ENCODE data around the gene CACNA1C.

CACNA1C gene

DNA sequence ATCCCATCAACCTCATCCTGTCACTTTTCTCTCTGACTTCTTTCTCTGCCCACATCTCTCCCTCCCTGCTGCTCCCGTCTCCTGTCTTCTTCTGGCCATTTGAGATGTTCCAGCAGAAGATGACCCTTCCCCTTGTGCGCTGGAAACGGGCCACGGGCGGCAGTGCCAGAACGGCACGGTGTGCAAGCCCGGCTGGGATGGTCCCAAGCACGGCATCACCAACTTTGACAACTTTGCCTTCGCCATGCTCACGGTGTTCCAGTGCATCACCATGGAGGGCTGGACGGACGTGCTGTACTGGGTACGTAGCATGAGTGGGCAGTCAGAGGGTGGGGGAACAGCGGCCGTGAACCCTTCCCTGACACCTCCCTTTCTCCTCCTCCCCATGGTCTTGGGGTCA, 440.3 kb downstream of the CACNA1C start:
- H3K4me3 ChIP-seq (ENCODE audit: low read depth, low read length), result no peak overlapping the region
- no peaks in the 10 kb centered on the region for H3K27me3 ChIP-seq (ENCODE audit: insufficient read depth, low read length)
- H3K79me2 ChIP-seq (ENCODE audit: control insufficient read depth, insufficient read depth, low read length, unreplicated experiment), result no peaks in the 10 kb centered on the region
- no peak overlapping the region for H2AFZ ChIP-seq (ENCODE audit: low read length, unreplicated experiment)
- H3K4me1 ChIP-seq (ENCODE audit: control insufficient read depth, insufficient read depth, low read length, unreplicated experiment), result no peaks in the 10 kb centered on the region
- H3K36me3 ChIP-seq (ENCODE audit: insufficient read depth, low read length), result no peaks in the 10 kb centered on the region
- no peak overlapping the region for H3K27ac ChIP-seq (ENCODE audit: low read depth, low read length)

DNA sequence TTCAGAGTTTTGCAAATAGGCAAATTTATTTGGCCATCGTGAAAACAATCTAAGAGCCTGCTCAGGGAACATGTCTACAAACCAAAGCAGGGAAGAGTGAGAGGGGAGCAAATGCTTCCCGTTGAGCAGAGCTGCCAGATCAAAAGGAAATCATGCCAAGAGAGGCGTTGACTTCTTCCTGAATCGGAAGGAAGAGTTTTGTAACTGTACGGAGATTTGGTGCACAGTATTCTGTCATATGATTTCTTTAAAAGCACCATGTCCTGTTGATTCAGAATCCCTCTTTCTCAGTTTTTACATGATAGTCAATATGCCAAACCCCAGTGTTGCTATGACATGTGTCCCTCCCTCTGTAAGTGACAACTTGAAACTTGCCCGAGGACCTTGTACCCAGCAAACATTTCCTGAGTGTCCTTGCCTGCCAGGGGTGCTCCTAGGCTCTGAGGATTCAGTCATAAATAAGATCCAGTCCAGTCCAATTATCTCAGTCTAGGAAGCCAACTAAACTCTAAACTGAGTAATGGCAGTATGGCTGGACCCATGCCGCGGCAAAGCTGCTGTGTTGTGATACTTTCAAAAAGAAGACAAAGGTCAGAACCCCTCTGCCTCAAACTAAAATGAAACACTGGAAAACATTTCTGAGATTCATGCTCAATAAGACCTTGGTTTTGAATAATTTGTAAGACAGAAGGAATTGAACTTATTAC, 441.9 kb downstream of the CACNA1C start:
- no peaks in the 10 kb centered on the region for H3K79me2 ChIP-seq (ENCODE audit: control insufficient read depth, insufficient read depth, low read length, unreplicated experiment)
- no peak overlapping the region for H3K4me3 ChIP-seq (ENCODE audit: low read depth, low read length)
- no peaks in the 10 kb centered on the region for H3K36me3 ChIP-seq (ENCODE audit: insufficient read depth, low read length)
- H3K27me3 ChIP-seq (ENCODE audit: insufficient read depth, low read length), result no peaks in the 10 kb centered on the region
- H3K27ac ChIP-seq (ENCODE audit: low read depth, low read length), result no peak overlapping the region
- no peak overlapping the region for H2AFZ ChIP-seq (ENCODE audit: low read length, unreplicated experiment)
- no peaks in the 10 kb centered on the region for H3K4me1 ChIP-seq (ENCODE audit: control insufficient read depth, insufficient read depth, low read length, unreplicated experiment)

DNA sequence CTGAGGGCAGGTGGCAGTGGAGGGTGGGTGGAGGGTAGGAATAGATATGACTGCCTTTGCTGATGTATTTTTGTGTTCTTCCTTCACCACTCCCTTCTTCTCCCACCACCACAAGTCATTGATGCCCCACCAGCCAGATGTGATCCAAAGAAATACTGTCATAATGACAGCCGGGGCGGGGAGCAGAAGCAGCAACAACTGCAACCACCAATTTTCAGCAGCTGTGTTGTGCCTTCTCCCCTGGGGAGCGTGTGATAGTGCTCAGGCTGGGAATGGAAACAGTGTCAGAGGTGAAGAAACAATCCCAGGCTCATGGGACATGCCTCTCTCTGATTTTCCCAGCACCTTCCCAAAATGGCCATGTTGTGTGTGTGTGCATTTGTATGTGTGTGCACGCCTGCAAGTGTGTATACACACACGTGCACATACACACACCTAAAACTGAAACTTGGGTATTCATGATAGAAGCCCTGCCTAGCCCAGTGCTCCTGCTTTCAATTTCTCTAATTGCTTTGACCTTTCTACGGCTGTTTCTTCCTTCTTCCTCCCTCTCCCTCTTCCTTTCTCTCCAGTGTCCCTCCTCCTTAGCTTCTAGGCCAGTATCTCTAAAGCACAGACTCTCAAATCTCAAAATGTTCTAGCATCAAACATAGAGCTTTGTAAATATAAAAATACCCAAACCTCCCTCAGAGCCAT, 442.8 kb downstream of the CACNA1C start:
- Histone ChIP-seq H3K4me3 (ENCODE audit: low read depth, low read length) (no peak overlapping the region), H3K27ac (ENCODE audit: low read depth, low read length) (no peak overlapping the region), H3K4me1 (ENCODE audit: control insufficient read depth, insufficient read depth, low read length, unreplicated experiment) (no peaks in the 10 kb centered on the region), H3K79me2 (ENCODE audit: control insufficient read depth, insufficient read depth, low read length, unreplicated experiment) (no peaks in the 10 kb centered on the region), H3K27me3 (ENCODE audit: insufficient read depth, low read length) (no peaks in the 10 kb centered on the region), H2AFZ (ENCODE audit: low read length, unreplicated experiment) (no peak overlapping the region), H3K36me3 (ENCODE audit: insufficient read depth, low read length) (no peaks in the 10 kb centered on the region)

- H3K79me2 ChIP-seq (ENCODE audit: control insufficient read depth, insufficient read depth, low read length, unreplicated experiment), result no peaks in the 10 kb centered on the region
- no peaks in the 10 kb centered on the region for H3K4me1 ChIP-seq (ENCODE audit: control insufficient read depth, insufficient read depth, low read length, unreplicated experiment)
- H3K4me3 ChIP-seq (ENCODE audit: low read depth, low read length), result no peak overlapping the region
- no peaks in the 10 kb centered on the region for H3K27me3 ChIP-seq (ENCODE audit: insufficient read depth, low read length)
- H3K36me3 ChIP-seq (ENCODE audit: insufficient read depth, low read length), result no peaks in the 10 kb centered on the region
- H3K27ac ChIP-seq (ENCODE audit: low read depth, low read length), result no peak overlapping the region
- H2AFZ ChIP-seq (ENCODE audit: low read length, unreplicated experiment), result no peak overlapping the region
Observed at GRCh38 chr12:2498964-2499500, 446.2 kb downstream of the CACNA1C start.

GRCh38 chr12:2501464-2502191, 448.8 kb downstream of the CACNA1C start:
- Histone ChIP-seq H3K27ac (ENCODE audit: low read depth, low read length) (no peak overlapping the region), H3K27me3 (ENCODE audit: insufficient read depth, low read length) (no peaks in the 10 kb centered on the region), H3K4me1 (ENCODE audit: control insufficient read depth, insufficient read depth, low read length, unreplicated experiment) (no peaks in the 10 kb centered on the region), H3K36me3 (ENCODE audit: insufficient read depth, low read length) (no peaks in the 10 kb centered on the region), H3K79me2 (ENCODE audit: control insufficient read depth, insufficient read depth, low read length, unreplicated experiment) (no peaks in the 10 kb centered on the region), H2AFZ (ENCODE audit: low read length, unreplicated experiment) (no peak overlapping the region), H3K4me3 (ENCODE audit: low read depth, low read length) (no peak overlapping the region)

- no peak overlapping the region for H2AFZ ChIP-seq (ENCODE audit: low read length, unreplicated experiment)
- no peaks in the 10 kb centered on the region for H3K36me3 ChIP-seq (ENCODE audit: insufficient read depth, low read length)
- no peak overlapping the region for H3K27ac ChIP-seq (ENCODE audit: low read depth, low read length)
- no peaks in the 10 kb centered on the region for H3K27me3 ChIP-seq (ENCODE audit: insufficient read depth, low read length)
- H3K4me3 ChIP-seq (ENCODE audit: low read depth, low read length), result no peak overlapping the region
- no peaks in the 10 kb centered on the region for H3K79me2 ChIP-seq (ENCODE audit: control insufficient read depth, insufficient read depth, low read length, unreplicated experiment)
- H3K4me1 ChIP-seq (ENCODE audit: control insufficient read depth, insufficient read depth, low read length, unreplicated experiment), result no peaks in the 10 kb centered on the region
Observed at GRCh38 chr12:2503036-2503435, 450.2 kb downstream of the CACNA1C start.

- Histone ChIP-seq H3K27ac (ENCODE audit: low read depth, low read length) (no peak overlapping the region), H3K79me2 (ENCODE audit: control insufficient read depth, insufficient read depth, low read length, unreplicated experiment) (no peaks in the 10 kb centered on the region), H3K36me3 (ENCODE audit: insufficient read depth, low read length) (no peaks in the 10 kb centered on the region), H2AFZ (ENCODE audit: low read length, unreplicated experiment) (no peak overlapping the region), H3K4me3 (ENCODE audit: low read depth, low read length) (no peak overlapping the region), H3K4me1 (ENCODE audit: control insufficient read depth, insufficient read depth, low read length, unreplicated experiment) (no peaks in the 10 kb centered on the region), H3K27me3 (ENCODE audit: insufficient read depth, low read length) (no peaks in the 10 kb centered on the region)
Observed at GRCh38 chr12:2503762-2504161, 451.0 kb downstream of the CACNA1C start.

DNA sequence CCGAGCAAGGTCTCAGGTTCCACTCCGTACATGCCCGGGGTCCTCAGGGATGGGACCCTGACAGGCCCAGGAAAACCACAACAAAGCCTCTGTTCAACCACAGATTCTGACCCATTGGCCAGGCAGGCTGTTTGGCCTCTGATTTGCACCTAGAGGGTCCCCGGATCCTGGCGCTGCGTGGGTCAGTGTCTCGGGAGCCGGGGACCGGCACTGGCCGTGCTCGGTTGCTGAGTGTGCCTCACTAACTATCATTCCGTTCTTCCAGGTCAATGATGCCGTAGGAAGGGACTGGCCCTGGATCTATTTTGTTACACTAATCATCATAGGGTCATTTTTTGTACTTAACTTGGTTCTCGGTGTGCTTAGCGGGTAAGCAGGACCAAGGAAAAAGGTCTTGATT, 451.8 kb downstream of the CACNA1C start:
- Histone ChIP-seq H2AFZ (ENCODE audit: low read length, unreplicated experiment) (no peak overlapping the region), H3K27me3 (ENCODE audit: insufficient read depth, low read length) (no peaks in the 10 kb centered on the region), H3K4me3 (ENCODE audit: low read depth, low read length) (no peak overlapping the region), H3K36me3 (ENCODE audit: insufficient read depth, low read length) (no peaks in the 10 kb centered on the region), H3K4me1 (ENCODE audit: control insufficient read depth, insufficient read depth, low read length, unreplicated experiment) (no peaks in the 10 kb centered on the region), H3K79me2 (ENCODE audit: control insufficient read depth, insufficient read depth, low read length, unreplicated experiment) (no peaks in the 10 kb centered on the region), H3K27ac (ENCODE audit: low read depth, low read length) (no peak overlapping the region)

DNA sequence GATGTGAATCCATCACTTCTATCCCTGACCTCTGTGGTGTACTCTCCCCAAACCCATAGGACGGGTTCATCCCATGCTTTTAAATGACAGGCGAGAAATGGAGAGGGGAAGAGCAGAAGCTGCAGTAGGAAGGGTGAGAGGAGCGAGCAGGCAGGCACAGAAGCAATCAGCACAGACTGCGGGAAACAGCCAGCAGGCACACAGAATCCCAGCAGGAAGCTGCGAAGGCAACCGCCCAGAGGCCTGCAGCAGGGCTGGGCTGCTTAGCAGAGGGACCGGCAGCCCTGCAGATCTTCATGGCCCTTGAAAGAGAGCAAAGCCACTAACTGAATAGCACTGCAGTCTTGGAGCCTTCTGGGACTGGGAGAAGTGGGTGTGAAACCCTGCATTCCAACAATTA, 455.0 kb downstream of the CACNA1C start:
- H3K36me3 ChIP-seq (ENCODE audit: insufficient read depth, low read length), result no peaks in the 10 kb centered on the region
- H3K4me1 ChIP-seq (ENCODE audit: control insufficient read depth, insufficient read depth, low read length, unreplicated experiment), result no peaks in the 10 kb centered on the region
- H3K79me2 ChIP-seq (ENCODE audit: control insufficient read depth, insufficient read depth, low read length, unreplicated experiment), result no peaks in the 10 kb centered on the region
- H3K27ac ChIP-seq (ENCODE audit: low read depth, low read length), result no peak overlapping the region
- no peak overlapping the region for H2AFZ ChIP-seq (ENCODE audit: low read length, unreplicated experiment)
- no peak overlapping the region for H3K4me3 ChIP-seq (ENCODE audit: low read depth, low read length)
- no peaks in the 10 kb centered on the region for H3K27me3 ChIP-seq (ENCODE audit: insufficient read depth, low read length)

GRCh38 chr12:2509137-2509536, 456.4 kb downstream of the CACNA1C start:
- no peaks in the 10 kb centered on the region for H3K4me1 ChIP-seq (ENCODE audit: control insufficient read depth, insufficient read depth, low read length, unreplicated experiment)
- H2AFZ ChIP-seq (ENCODE audit: low read length, unreplicated experiment), result no peak overlapping the region
- H3K36me3 ChIP-seq (ENCODE audit: insufficient read depth, low read length), result no peaks in the 10 kb centered on the region
- no peak overlapping the region for H3K4me3 ChIP-seq (ENCODE audit: low read depth, low read length)
- no peaks in the 10 kb centered on the region for H3K79me2 ChIP-seq (ENCODE audit: control insufficient read depth, insufficient read depth, low read length, unreplicated experiment)
- H3K27ac ChIP-seq (ENCODE audit: low read depth, low read length), result no peak overlapping the region
- no peaks in the 10 kb centered on the region for H3K27me3 ChIP-seq (ENCODE audit: insufficient read depth, low read length)
